ENCODE data around the gene MACROD1. TPM values are rescaled to one million over a fixed set of nuclear protein-coding genes. Genes with fewer than 3 reads are reported as not detected.

The MACROD1 gene
- total and polyA plus RNA-seq, 8 donors = 13.5 to 25.1 (median 20.3) TPM

DNA sequence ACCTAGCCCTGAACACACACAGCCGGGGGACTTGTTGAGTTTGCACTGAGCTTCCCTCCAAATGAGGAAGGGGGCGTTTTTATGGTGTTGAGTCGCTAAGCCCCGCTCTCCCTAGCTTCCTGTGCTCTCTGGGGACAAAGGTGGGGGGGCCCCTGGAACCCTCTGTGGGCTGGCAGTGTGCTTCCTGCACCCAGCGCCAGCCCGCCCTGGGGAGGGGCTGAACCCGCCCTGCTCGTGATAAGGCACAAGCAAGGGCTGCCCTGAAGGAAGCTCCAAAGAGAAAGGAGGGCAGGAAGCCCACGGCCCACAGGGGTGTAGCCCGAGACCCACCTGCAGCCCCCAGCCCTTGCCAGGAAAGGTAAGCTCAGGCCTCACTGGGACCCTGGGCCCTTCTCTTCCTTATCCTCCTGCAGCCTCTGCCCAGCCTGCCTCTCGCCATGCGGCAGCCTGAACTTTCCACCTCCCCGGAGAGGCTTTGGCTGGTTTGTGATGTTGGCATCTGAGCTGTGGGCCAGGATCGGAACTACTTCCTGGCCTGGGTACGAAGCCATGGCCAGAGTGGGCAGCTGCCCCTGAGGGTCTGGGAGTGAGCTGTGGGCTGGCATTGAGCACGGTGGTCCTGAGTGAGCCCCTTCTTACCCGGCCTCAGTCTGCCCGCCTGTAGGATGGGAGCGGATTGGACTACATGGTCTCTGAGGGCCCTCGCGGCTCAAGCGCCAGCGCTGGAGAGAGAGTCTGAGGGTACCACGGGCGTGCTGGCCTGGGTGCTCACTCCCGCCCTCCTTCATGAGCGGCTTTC is 40.7 kb upstream of the MACROD1 start, which contains the start of gene FERMT3:
FERMT3 (plus strand) TSS at position 265 of the 799 bp plus-strand sequence. CDS start 644 bp downstream, outside the sequence.
- DNase-seq (peak in 2 of 4 donors; percentile 85 to 94), ATAC-seq (peak; percentile 62)
- Histone ChIP-seq H3K9me3 (no peaks in the 10 kb centered on the region), H3K4me3 (peak within 1 kb of the TSS; percentile 27 to 65), H3K27me3 (no peaks in the 10 kb centered on the region), H3K36me3 (peaks cover 7 to 84% of the 10 kb centered on the region in 2 donors), H3K4me1 (peaks cover 2 to 64% of the 10 kb centered on the region in 2 donors), H3K27ac (peak within 1 kb of the TSS; percentile 81 to 94)
- intact Hi-C loops (cut with DNase I) = no loop called here
- TF ChIP-seq, protein P1, sequence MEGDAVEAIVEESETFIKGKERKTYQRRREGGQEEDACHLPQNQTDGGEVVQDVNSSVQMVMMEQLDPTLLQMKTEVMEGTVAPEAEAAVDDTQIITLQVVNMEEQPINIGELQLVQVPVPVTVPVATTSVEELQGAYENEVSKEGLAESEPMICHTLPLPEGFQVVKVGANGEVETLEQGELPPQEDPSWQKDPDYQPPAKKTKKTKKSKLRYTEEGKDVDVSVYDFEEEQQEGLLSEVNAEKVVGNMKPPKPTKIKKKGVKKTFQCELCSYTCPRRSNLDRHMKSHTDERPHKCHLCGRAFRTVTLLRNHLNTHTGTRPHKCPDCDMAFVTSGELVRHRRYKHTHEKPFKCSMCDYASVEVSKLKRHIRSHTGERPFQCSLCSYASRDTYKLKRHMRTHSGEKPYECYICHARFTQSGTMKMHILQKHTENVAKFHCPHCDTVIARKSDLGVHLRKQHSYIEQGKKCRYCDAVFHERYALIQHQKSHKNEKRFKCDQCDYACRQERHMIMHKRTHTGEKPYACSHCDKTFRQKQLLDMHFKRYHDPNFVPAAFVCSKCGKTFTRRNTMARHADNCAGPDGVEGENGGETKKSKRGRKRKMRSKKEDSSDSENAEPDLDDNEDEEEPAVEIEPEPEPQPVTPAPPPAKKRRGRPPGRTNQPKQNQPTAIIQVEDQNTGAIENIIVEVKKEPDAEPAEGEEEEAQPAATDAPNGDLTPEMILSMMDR (IDR thresholded peaks at IDR 0.05) = no peak

DNA sequence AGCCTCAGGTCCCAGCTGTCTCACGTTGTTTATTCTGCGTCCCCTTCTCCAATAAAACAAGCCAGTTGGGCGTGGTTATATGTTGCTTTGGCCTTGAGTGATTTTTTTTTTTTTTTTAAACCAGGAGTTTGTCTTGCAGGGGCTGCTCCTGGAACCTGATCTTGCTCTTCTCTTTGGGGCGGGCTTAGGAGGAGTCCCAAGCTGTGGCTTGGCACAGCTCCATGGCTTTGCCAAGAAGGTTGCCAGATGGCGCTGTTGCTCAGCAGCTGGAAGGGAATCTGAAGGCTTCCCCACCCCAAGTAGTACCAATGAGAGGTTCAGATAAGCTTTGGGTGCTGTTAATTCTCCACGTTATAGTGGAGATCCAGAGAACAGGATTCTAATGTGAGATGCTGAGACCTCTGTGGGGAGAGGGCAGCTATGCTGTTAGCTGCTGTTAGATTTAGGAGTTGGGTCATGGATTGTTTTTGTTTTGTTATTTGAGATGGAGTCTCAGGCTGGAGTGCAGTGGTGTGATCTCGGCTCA is 38.6 kb upstream of the MACROD1 start:
- H3K9me3 ChIP-seq = no peaks in the 10 kb centered on the region
- intact Hi-C loops (cut with DNase I) = loop anchor here in 1 of 2 donors (5.0 kb wide), 1 partner anchor 98 kb away; the partner anchor contains the start of gene CATSPERZ
- TF ChIP-seq, protein P1 (IDR thresholded peaks at IDR 0.05) = peak; percentile 54 to 63
- no peak overlapping the region for H3K4me3 ChIP-seq
- peaks cover 2 to 52% of the 10 kb centered on the region in 2 donors for H3K4me1 ChIP-seq
- peak overlapping the region; percentile 81 to 94 for H3K27ac ChIP-seq
- DNase-seq (peak in 3 of 4 donors; percentile 89 to 90 (median 89)), ATAC-seq (peak; percentile 76)
- peaks cover 7 to 84% of the 10 kb centered on the region in 2 donors for H3K36me3 ChIP-seq
- no peaks in the 10 kb centered on the region for H3K27me3 ChIP-seq

DNA sequence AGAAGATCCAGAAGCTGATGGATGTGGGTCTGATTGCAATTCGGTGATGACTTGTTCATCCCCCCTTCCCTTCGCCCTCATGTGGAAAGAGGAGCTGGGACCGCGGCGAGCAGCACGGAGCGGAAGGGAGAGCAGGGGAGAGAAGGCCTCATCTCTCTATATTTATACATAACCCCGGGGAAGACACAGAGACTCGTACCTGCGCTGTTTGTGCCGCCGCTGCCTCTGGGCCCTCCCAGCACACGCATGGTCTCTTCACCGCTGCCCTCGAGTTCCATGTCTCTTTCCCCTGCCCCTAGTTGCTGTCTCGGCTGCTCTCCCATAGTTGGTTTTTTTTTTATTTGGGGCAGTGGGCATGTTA is 38.1 kb upstream of the MACROD1 start:
- TF ChIP-seq, protein P1 (IDR thresholded peaks at IDR 0.05) = no peak
- intact Hi-C loops (cut with DNase I) = loop anchor here in 1 of 2 donors (5.0 kb wide), 1 partner anchor 98 kb away; the partner anchor contains the start of gene CATSPERZ
- H3K36me3 ChIP-seq = peaks cover 7 to 84% of the 10 kb centered on the region in 2 donors
- H3K9me3 ChIP-seq = no peaks in the 10 kb centered on the region
- no peaks in the 10 kb centered on the region for H3K27me3 ChIP-seq
- H3K4me3 ChIP-seq = no peak overlapping the region
- ATAC-seq (no peak), DNase-seq (peak in 1 of 4 donors; percentile 56)
- peaks cover 2 to 47% of the 10 kb centered on the region in 2 donors for H3K4me1 ChIP-seq
- peak overlapping the region in 1 of 2 donors; percentile 94 for H3K27ac ChIP-seq

DNA sequence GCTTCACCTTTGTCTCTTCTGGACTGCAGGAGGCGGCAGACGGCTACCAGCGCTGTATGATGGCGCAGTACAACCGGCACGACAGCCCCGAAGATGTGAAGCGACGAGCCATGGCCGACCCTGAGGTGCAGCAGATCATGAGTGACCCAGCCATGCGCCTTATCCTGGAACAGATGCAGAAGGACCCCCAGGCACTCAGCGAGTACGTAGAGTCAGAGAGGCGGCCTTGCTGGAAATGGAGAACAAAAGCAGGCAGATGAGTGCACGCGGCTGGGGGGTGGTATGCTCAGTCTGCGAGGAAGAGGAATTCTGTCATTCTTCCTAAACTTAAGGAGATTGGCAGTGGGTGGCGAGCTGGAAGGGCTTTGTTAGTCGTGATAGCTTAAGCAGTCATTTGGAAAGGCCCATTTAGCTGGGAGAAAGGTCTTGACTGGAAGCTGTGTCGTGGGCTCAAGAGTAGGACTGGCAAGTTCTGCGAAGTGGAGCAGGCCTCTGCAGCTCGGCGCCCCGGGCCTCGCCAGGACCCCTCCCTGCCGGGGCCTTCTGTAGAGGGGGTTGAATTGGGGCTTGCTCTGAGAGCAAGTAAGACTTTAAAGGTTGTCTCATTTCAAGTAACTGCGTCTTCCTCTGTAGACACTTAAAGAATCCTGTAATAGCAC is 37.6 kb upstream of the MACROD1 start:
- peak in 1 of 4 donors; percentile 66 for DNase-seq
- H3K4me1 ChIP-seq = peaks cover 2 to 42% of the 10 kb centered on the region in 2 donors
- H3K4me3 ChIP-seq = no peak overlapping the region
- H3K27me3 ChIP-seq = no peaks in the 10 kb centered on the region
- H3K27ac ChIP-seq = no peak overlapping the region
- no peaks in the 10 kb centered on the region for H3K9me3 ChIP-seq
- peaks cover 7 to 84% of the 10 kb centered on the region in 2 donors for H3K36me3 ChIP-seq
- TF ChIP-seq, protein P1 (IDR thresholded peaks at IDR 0.05) = no peak
- intact Hi-C loops (cut with DNase I) = loop anchor here in 1 of 2 donors (5.0 kb wide), 1 partner anchor 99 kb away; the partner anchor contains the start of gene CATSPERZ
- ATAC-seq = no peak
